ENCODE data around the gene ZDHHC7. TPM values are rescaled to one million over a fixed set of nuclear protein-coding genes. Genes with fewer than 3 reads are reported as not detected.

Gene ZDHHC7
- total RNA-seq, 1 donor from 2014 or later: 77.9 TPM

- H3K27ac ChIP-seq: peak overlapping the region; percentile 27
- no peaks in the 10 kb centered on the region for H3K9me3 ChIP-seq
- peaks cover 11% of the 10 kb centered on the region for H3K4me1 ChIP-seq
- ATAC-seq (peak; percentile 81 to 85), DNase-seq (peak; percentile 80)
- TF ChIP-seq, protein P1, sequence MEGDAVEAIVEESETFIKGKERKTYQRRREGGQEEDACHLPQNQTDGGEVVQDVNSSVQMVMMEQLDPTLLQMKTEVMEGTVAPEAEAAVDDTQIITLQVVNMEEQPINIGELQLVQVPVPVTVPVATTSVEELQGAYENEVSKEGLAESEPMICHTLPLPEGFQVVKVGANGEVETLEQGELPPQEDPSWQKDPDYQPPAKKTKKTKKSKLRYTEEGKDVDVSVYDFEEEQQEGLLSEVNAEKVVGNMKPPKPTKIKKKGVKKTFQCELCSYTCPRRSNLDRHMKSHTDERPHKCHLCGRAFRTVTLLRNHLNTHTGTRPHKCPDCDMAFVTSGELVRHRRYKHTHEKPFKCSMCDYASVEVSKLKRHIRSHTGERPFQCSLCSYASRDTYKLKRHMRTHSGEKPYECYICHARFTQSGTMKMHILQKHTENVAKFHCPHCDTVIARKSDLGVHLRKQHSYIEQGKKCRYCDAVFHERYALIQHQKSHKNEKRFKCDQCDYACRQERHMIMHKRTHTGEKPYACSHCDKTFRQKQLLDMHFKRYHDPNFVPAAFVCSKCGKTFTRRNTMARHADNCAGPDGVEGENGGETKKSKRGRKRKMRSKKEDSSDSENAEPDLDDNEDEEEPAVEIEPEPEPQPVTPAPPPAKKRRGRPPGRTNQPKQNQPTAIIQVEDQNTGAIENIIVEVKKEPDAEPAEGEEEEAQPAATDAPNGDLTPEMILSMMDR (IDR thresholded peaks at IDR 0.05): no peak
- H3K36me3 ChIP-seq: no peaks in the 10 kb centered on the region
- no peaks in the 10 kb centered on the region for H3K27me3 ChIP-seq (ENCODE audit: low read depth)
- H3K4me3 ChIP-seq: no peak overlapping the region
- intact Hi-C loops (cut with DNase I): no loop called here
Measured at GRCh38 chr16:85019659-85020245, 8.4 kb upstream of the ZDHHC7 start.

DNA sequence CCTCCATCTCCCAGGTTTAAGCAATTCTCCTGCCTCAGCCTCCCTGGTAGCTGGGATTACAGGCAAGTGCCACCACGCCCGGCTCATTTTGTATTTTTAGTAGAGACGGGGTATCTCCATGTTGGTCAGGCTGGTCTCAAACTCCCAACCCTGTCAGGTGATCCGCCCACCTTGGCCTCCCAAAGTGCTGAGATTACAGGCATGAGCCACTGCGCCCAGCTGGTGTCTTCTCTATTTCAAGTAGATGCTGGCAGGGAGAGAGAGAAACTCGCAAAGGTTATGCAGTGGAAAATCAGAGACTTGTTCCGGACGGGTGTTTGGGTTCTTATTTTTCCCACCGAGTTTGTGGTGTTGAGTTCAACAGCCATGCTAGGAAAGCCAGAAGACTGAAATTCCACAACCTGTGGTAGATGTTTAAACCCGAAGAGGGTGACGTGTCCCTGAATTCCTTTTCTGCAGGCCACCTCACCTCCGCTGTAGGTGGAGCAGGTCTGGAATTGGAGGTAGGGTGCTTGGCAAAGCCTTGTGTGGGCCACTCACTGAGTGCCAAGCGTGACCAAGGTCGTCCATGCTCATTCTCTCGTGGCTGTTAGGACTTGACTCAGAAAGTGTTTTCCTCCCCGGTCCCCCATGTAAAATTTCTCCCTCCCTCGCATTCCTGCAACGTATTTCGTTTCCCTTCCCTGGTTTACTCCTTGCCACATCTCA is 7.3 kb upstream of the ZDHHC7 start:
- peak; percentile 80 to 85 for ATAC-seq
- no peaks in the 10 kb centered on the region for H3K9me3 ChIP-seq
- TF ChIP-seq, protein P1 (IDR thresholded peaks at IDR 0.05): no peak
- no peak overlapping the region for H3K4me3 ChIP-seq
- no peak for DNase-seq
- no peaks in the 10 kb centered on the region for H3K36me3 ChIP-seq
- H3K4me1 ChIP-seq: peaks cover 11% of the 10 kb centered on the region
- intact Hi-C loops (cut with DNase I): no loop called here
- H3K27ac ChIP-seq: peak overlapping the region; percentile 27
- H3K27me3 ChIP-seq (ENCODE audit: low read depth): no peaks in the 10 kb centered on the region

- intact Hi-C loops (cut with DNase I): no loop called here
- TF ChIP-seq, protein P1 (IDR thresholded peaks at IDR 0.05): no peak
- Histone ChIP-seq H3K27me3 (ENCODE audit: low read depth) (no peaks in the 10 kb centered on the region), H3K27ac (no peak overlapping the region), H3K4me1 (peaks cover 11% of the 10 kb centered on the region), H3K9me3 (no peaks in the 10 kb centered on the region), H3K36me3 (no peaks in the 10 kb centered on the region), H3K4me3 (no peak overlapping the region)
- ATAC-seq (no peak), DNase-seq (no peak)
Measured at GRCh38 chr16:85017633-85018032, 6.3 kb upstream of the ZDHHC7 start.

DNA sequence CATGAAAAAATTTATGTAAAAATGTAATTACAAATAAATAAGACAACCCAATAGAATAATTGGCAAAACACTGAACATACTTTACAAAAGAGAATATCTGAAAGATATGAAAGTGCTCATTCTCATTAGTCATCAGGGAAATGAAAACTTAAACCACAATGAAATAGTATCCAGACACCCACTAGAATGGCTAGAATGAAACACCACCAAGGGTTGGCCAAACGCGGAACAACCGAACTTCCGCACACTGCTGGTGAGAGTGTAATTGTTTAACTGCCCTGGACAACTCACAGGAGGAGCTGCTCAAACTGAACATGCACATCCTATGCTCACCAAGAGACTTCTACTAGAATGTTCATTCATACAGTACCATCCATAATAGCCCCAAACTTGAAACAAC is 5.8 kb upstream of the ZDHHC7 start:
- peak; percentile 52 to 74 for ATAC-seq
- H3K36me3 ChIP-seq: no peaks in the 10 kb centered on the region
- H3K9me3 ChIP-seq: no peaks in the 10 kb centered on the region
- H3K27ac ChIP-seq: no peak overlapping the region
- H3K4me1 ChIP-seq: peaks cover 12% of the 10 kb centered on the region
- no peaks in the 10 kb centered on the region for H3K27me3 ChIP-seq (ENCODE audit: low read depth)
- TF ChIP-seq, protein P1 (IDR thresholded peaks at IDR 0.05): no peak
- intact Hi-C loops (cut with DNase I): no loop called here
- no peak overlapping the region for H3K4me3 ChIP-seq
- peak; percentile 67 for DNase-seq

DNA sequence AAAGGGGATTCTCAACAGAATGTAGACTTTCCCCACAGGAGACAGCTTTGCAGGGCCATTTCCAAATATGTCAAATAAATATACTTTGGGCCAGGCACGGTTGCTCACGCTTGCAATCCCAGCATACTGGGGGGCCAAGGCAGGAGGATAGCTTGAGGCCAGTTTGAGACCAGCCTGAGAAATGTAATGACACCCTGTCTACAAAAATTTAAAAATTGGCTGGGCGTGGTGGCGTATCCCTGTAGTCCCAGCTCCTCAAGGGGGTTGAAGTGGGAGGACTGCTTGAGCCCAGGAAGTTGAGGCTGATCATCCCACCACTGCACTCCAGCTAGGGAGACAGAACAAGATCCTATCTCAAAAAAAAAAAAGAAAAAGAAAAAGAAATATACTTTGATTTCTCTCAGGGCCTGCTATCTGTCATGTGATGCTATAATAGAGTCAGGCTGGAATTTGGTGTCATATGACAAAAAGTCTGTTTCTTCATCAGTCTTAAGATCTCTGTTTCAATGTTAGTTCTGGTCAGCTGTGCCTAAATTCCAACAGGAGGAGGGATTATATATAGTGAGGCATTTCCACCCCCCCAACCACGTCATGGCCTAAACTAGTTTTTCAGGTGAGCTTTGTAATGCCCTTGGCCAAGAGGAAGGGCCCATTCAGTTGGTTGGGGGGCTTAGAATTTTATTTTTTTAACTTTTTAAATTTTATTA is 4.3 kb upstream of the ZDHHC7 start:
- Histone ChIP-seq H3K4me3 (no peak overlapping the region), H3K9me3 (no peaks in the 10 kb centered on the region), H3K4me1 (peaks cover 17% of the 10 kb centered on the region), H3K27ac (peak overlapping the region; percentile 51), H3K27me3 (ENCODE audit: low read depth) (no peaks in the 10 kb centered on the region), H3K36me3 (no peaks in the 10 kb centered on the region)
- TF ChIP-seq, protein P1 (IDR thresholded peaks at IDR 0.05): no peak
- intact Hi-C loops (cut with DNase I): no loop called here
- no peak for DNase-seq
- ATAC-seq: no peak

Measured in lower lobe of right lung (tissue), 2 donors.